PFSK-1 (cell line): ENCODE data around the gene NCAM2.

ENCODE experiments used
- POLR2AphosphoS5 ChIP-seq: IDR thresholded peaks from 2 replicates; pipeline ENCODE4 v1.6.1; 2012; ENCODE audit warnings: low read depth, mild to moderate bottlenecking, control low read depth, low read length, moderate library complexity
- REST ChIP-seq, 2 experiments: IDR thresholded peaks; 2 replicates each; pipeline versions ENCODE4 v1.6.1 to v1.8.0; 2011 to 2012; ENCODE audit warnings: low read depth in 2 of 2, low read length in 2 of 2, control low read depth in 1 of 2, inconsistent platforms in 1 of 2, mild to moderate bottlenecking in 1 of 2, moderate library complexity in 1 of 2; ENCODE audit not compliant: insufficient read depth in 1 of 2
- SIN3A ChIP-seq: IDR thresholded peaks from 2 replicates; pipeline ENCODE4 v1.6.1; 2012; ENCODE audit warnings: mild to moderate bottlenecking, low read length, moderate library complexity, borderline replicate concordance; ENCODE audit not compliant: insufficient read depth
- TAF1 ChIP-seq: IDR thresholded peaks from 2 replicates; pipeline ENCODE4 v1.6.1; 2012; ENCODE audit warnings: low read length, control low read depth, borderline replicate concordance; ENCODE audit not compliant: insufficient read depth

DNA sequence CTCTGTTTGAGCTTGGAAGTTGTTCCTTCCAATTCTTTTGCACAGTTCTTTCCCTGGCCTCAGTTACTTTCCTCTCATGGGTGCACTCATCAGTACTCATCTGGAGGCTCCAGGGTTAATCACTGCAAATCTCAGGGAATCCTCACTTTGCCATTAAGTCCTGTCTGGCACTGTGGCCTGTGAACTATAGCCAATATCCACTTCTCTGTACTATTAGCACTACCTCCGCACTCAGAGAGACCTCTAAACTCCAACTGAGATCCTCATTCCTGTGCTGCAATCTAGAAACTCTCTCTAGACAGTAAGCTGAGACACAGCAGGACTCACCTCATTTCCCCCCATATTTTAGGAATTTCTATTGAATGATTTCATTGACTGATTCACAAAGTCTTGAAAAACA is 311.3 kb downstream of the NCAM2 start:
- TF ChIP-seq REST (IDR thresholded peaks at IDR 0.05; ENCODE audit: insufficient read depth in 1 of 2, low read depth in 2 of 2, low read length in 2 of 2) = no peak
- no peak for TF ChIP-seq POLR2AphosphoS5
- no peak for TF ChIP-seq TAF1
- no peak for TF ChIP-seq SIN3A
